H1 (cell line): ENCODE results near the gene GFRA4. TPM values are rescaled to one million over a fixed set of nuclear protein-coding genes. Genes with fewer than 3 reads are reported as not detected.

ENCODE experiments used
- BACH1 ChIP-seq: IDR thresholded peaks from 2 replicates; pipeline ENCODE4 v1.6.1; 2012; ENCODE audit warnings: low read length, improper control_type of control experiment
- EZH2 ChIP-seq: fragments of 200-600 bp; sonication (generic); IDR thresholded peaks from 2 replicates; pipeline ENCODE4 v1.7.1; 2012; ENCODE audit warnings: low read depth, mild to moderate bottlenecking, moderate library complexity, low read length, inconsistent platforms; ENCODE audit not compliant: severe bottlenecking
- HDAC2 ChIP-seq, 2 experiments: fragments of 300-600 bp in 1 of 2; sonication (generic) in 1 of 2; IDR thresholded peaks; 2 replicates each; pipeline ENCODE4 v1.6.1; 2011 to 2012; ENCODE audit warnings: low read depth in 2 of 2, low read length in 2 of 2, mild to moderate bottlenecking in 2 of 2, moderate library complexity in 2 of 2, borderline replicate concordance in 1 of 2, inconsistent platforms in 1 of 2
- KDM4A ChIP-seq: IDR thresholded peaks from one replicate; pipeline ENCODE4 v1.7.1; 2012; ENCODE audit warnings: low read depth, mild to moderate bottlenecking, moderate library complexity, low read length, inconsistent platforms; ENCODE audit not compliant: severe bottlenecking
- NANOG ChIP-seq: IDR thresholded peaks from 2 replicates; pipeline ENCODE4 v1.6.1; 2011; ENCODE audit warnings: low read length, low read depth, mild to moderate bottlenecking, inconsistent platforms; ENCODE audit not compliant: insufficient read depth, poor library complexity, severe bottlenecking
- polyA plus RNA-seq, 7 experiments: library from polyadenylated mRNA; depleted of rRNA in 3 of 7; stranded (reverse) in 5 of 7; unstranded in 2 of 7; fragments of >200 nt in 5 of 7; fragments of 200-250 nt in 2 of 7; gene quantifications; 1 replicate in 5 of 7; 2 replicates in 1 of 7; 4 replicates in 1 of 7; pipeline versions ENCODE4 v1.2.1 to v1.2.3, GENCODE V29; 2011 to 2013; ENCODE audit warnings: missing spikeins in 2 of 7, mixed read lengths in 2 of 7
- total RNA-seq: library from RNA; stranded (reverse); fragmentation: NEBNext Ultra II Directional; extraction: Animal tissue kit (Norgen Biotek cat#: 25700); gene quantifications from 2 replicates; pipeline ENCODE4 v1.2.1, GENCODE V29; 2021

Gene GFRA4
- total and polyA plus RNA-seq, 2 of the 8 experiments (the other 6 are each of a cell fraction or from before 2014, with no cell fraction given), result 0.05 TPM; not detected in 1

GRCh38 chr20:3640259-3640658 lies 22.9 kb downstream of the GFRA4 start (continued):
- TF ChIP-seq BACH1 (no peak), EZH2 (no peak), NANOG (no peak), HDAC2 (IDR thresholded peaks at IDR 0.05; ENCODE audit: borderline replicate concordance in 1 of 2, low read depth in 2 of 2, low read length in 2 of 2) (no peak), KDM4A (no peak)
- TF ChIP-seq, all 59 proteins: peak for 0
